HepG2 (cell line): Measurements from ENCODE around the gene TSTD2. TPM values are rescaled to one million over a fixed set of nuclear protein-coding genes. Genes with fewer than 3 reads are reported as not detected.

Experiments used
- ATAC-seq: fragments of 200-7000 bp; cut with Tn5 transposase; 3 replicates; pipeline ENCODE4 v1.9.1; 2020; ENCODE audit warnings: mild to moderate bottlenecking, moderate library complexity
- BruUV-seq: library from RNA; stranded (reverse); fragments of 400-500 nt; replicated peaks from 2 replicates; lab custom pipeline; 2021; lab: Mats Ljungman, UMichigan
- CTCF ChIA-PET: fragments of 300-600 bp; formaldehyde crosslinking; extraction: SDS; loops from one replicate; lab custom pipeline; 2021; ENCODE audit warnings: low total read pairs, inconsistent platforms, low intra/inter-chr PET ratio; lab: Yijun Ruan, JAX
- POLR2A ChIA-PET: fragments of 350-600 bp; sonication (Branson Sonifier 250); formaldehyde crosslinking; loops from one replicate; lab custom pipeline; 2020; ENCODE audit warnings: antibody characterized with exemption, inconsistent platforms; lab: Yijun Ruan, JAX
- DNase-seq: peaks from one replicate; pipeline ENCODE4 v3.0.0-alpha.2; 2015; ENCODE audit warnings: low spot score
- FAIRE-seq: peaks from 3 replicates; lab custom pipeline; 2011; peaks lifted over from hg19 to GRCh38; lab: Jason Lieb, UNC
- H2AFZ ChIP-seq: one replicate; pipeline ENCODE4 v1.6.1; 2011; ENCODE audit warnings: low read length, inconsistent platforms
- H3K27ac ChIP-seq: fragments of 300-600 bp; 3 replicates; pipeline ENCODE4 v1.8.0; 2011; ENCODE audit warnings: mixed run types, mild to moderate bottlenecking, mixed read lengths, low read length, inconsistent platforms; ENCODE audit not compliant: insufficient read depth; ENCODE audit errors: extremely low read length
- H3K27me3 ChIP-seq, 2 experiments: fragments of 200-600 bp in 1 of 2; 2 replicates in 1 of 2; 3 replicates in 1 of 2; pipeline versions ENCODE4 v1.6.0 to v1.8.0; 2011; ENCODE audit warnings: low read length in 2 of 2, mild to moderate bottlenecking in 2 of 2, moderate library complexity in 2 of 2, inconsistent platforms in 1 of 2; ENCODE audit not compliant: insufficient read depth in 2 of 2, control insufficient read depth in 1 of 2
- H3K36me3 ChIP-seq, 2 experiments: fragments of 200-600 bp in 1 of 2; replicated peaks in 1 of 2; 2 replicates in 1 of 2; 3 replicates in 1 of 2; pipeline versions ENCODE4 v1.5.1 to v1.8.0; 2011; ENCODE audit warnings: low read length in 2 of 2, inconsistent platforms in 1 of 2; ENCODE audit not compliant: insufficient read depth in 2 of 2, control insufficient read depth in 1 of 2
- H3K4me1 ChIP-seq: 2 replicates; pipeline ENCODE4 v1.5.1; 2012; ENCODE audit warnings: low read length, inconsistent platforms; ENCODE audit not compliant: insufficient read depth
- H3K4me2 ChIP-seq: 2 replicates; pipeline ENCODE4 v1.6.0; 2011; ENCODE audit warnings: low read depth, low read length, inconsistent platforms
- H3K4me3 ChIP-seq, 3 experiments: fragments of 200-600 bp in 1 of 3; sonication (generic), shearing (Covaris generic) in 1 of 3; replicated peaks in 1 of 3; 2 replicates each; pipeline ENCODE4 v1.5.1; 2011 to 2016; ENCODE audit warnings: low read length in 3 of 3, inconsistent platforms in 2 of 3, low read depth in 2 of 3, mild to moderate bottlenecking in 2 of 3, control low read depth in 1 of 3, mixed read lengths in 1 of 3; ENCODE audit not compliant: insufficient read depth in 1 of 3
- H3K79me2 ChIP-seq: one replicate; pipeline ENCODE4 v1.6.1; 2011; ENCODE audit warnings: low read length, inconsistent platforms; ENCODE audit not compliant: insufficient read depth
- H3K9ac ChIP-seq: 2 replicates; pipeline ENCODE4 v1.6.0; 2011; ENCODE audit warnings: mild to moderate bottlenecking, low read depth, low read length, inconsistent platforms; ENCODE audit not compliant: insufficient read depth
- H3K9me3 ChIP-seq: 2 replicates; pipeline ENCODE4 v1.5.1; 2012; ENCODE audit warnings: mild to moderate bottlenecking, low read length
- H4K20me1 ChIP-seq: 2 replicates; pipeline ENCODE4 v1.6.0; 2011; ENCODE audit warnings: inconsistent platforms, mild to moderate bottlenecking, low read length, moderate library complexity; ENCODE audit not compliant: insufficient read depth
- CHD2 ChIP-seq: IDR thresholded peaks from 2 replicates; pipeline ENCODE4 v1.6.1; 2011; ENCODE audit warnings: low read depth, low read length, improper control_type of control experiment
- NRL ChIP-seq: sonication (generic); formaldehyde crosslinking; IDR thresholded peaks from 2 replicates; pipeline ENCODE4 v1.5.0; 2020; ENCODE audit warnings: missing genetic modification reagents, mild to moderate bottlenecking, moderate library complexity, borderline replicate concordance
- SKIL ChIP-seq: sonication (generic); formaldehyde crosslinking; IDR thresholded peaks from 2 replicates; pipeline ENCODE4 v1.8.0; 2022; ENCODE audit warnings: missing genetic modification reagents, mild to moderate bottlenecking, moderate library complexity, borderline replicate concordance
- TOPORS ChIP-seq: sonication (generic); formaldehyde crosslinking; IDR thresholded peaks from 2 replicates; pipeline ENCODE4 v1.8.0; 2023; ENCODE audit warnings: mild to moderate bottlenecking, missing genetic modification reagents
- ZBTB14 ChIP-seq: sonication (generic); formaldehyde crosslinking; IDR thresholded peaks from 2 replicates; pipeline ENCODE4 v1.4.0; 2020; ENCODE audit warnings: missing genetic modification reagents
- ZBTB20 ChIP-seq: sonication (generic); formaldehyde crosslinking; IDR thresholded peaks from 2 replicates; pipeline ENCODE4 v1.8.1; 2023; ENCODE audit warnings: missing genetic modification reagents, low read depth, mild to moderate bottlenecking, borderline replicate concordance
- ZNF431 ChIP-seq: sonication (generic); formaldehyde crosslinking; IDR thresholded peaks from 2 replicates; pipeline ENCODE4 v1.9.0; 2022; ENCODE audit warnings: missing genetic modification reagents, low read depth, mild to moderate bottlenecking, borderline replicate concordance
- ZNF512B ChIP-seq: sonication (generic); formaldehyde crosslinking; IDR thresholded peaks from 2 replicates; pipeline ENCODE4 v1.5.1; 2020; ENCODE audit warnings: missing genetic modification reagents, mild to moderate bottlenecking, borderline replicate concordance
- ZNF709 ChIP-seq: sonication (generic); formaldehyde crosslinking; IDR thresholded peaks from 2 replicates; pipeline ENCODE4 v1.5.0; 2020; ENCODE audit warnings: mild to moderate bottlenecking, missing genetic modification reagents
- WGBS: methylation state at CpG from one replicate; pipeline ENCODE4 v1.1.6; 2017; ENCODE audit warnings: low lambda C conversion rate; 5-methylcytosine and 5-hydroxymethylcytosine counted together
- in situ Hi-C: cut with HindIII; loops from 2 replicates; pipeline ENCODE4 v1.10.0; 2017; ENCODE audit warnings: low pct_unique_long_range_greater_than_20kb; ENCODE audit not compliant: extremely low pct_ligation_motif_present
- intact Hi-C: fragments of 100-400 bp; cut with micrococcal nuclease; formaldehyde crosslinking; loops from one replicate; pipeline ENCODE4 v1.10.0; 2022; ENCODE audit not compliant: unreplicated experiment
- polyA plus RNA-seq, 8 experiments: library from polyadenylated mRNA; depleted of rRNA in 3 of 8; stranded (reverse) in 7 of 8; unstranded in 1 of 8; fragments of >200 nt; fragmentation: Illumina TruSeq in 4 of 8; extraction: Trizol in 4 of 8; gene quantifications; 2 replicates each; pipeline versions ENCODE4 v1.2.1 to v1.2.3, GENCODE V29; 2011 to 2016; ENCODE audit warnings: low read depth in 4 of 8, missing spikeins in 1 of 8, mixed read lengths in 1 of 8; ENCODE audit not compliant: insufficient read depth in 1 of 8
- total RNA-seq, 5 experiments: library from RNA; depleted of rRNA; stranded (reverse); fragments of >200 nt; fragmentation: Illumina TruSeq; extraction: Trizol; gene quantifications; 2 replicates each; pipeline ENCODE4 v1.2.3, GENCODE V29; 2016; ENCODE audit warnings: low read depth in 1 of 5
- TF ChIP-seq, protein P1 (sequence below): sonication (generic); formaldehyde crosslinking; IDR thresholded peaks from 2 replicates; pipeline ENCODE4 v1.5.0; 2020; ENCODE audit warnings: missing genetic modification reagents
- TF ChIP-seq, protein P2 (sequence below): sonication (generic); formaldehyde crosslinking; IDR thresholded peaks from 2 replicates; pipeline ENCODE4 v1.5.1; 2020; ENCODE audit warnings: mild to moderate bottlenecking, missing genetic modification reagents

Gene TSTD2
- total and polyA plus RNA-seq, 2 of the 13 experiments (the other 11 are each of a cell fraction or from before 2014, with no cell fraction given), result 16.0 to 23.1 TPM

GRCh38 chr9:97553141-97553540, 80.0 kb downstream of the TSTD2 start:
- DNase-seq, result no peak
- no peak overlapping the region for H3K27ac ChIP-seq
- H3K4me3 ChIP-seq, result no peak overlapping the region
- in situ Hi-C loops (no loop called here), intact Hi-C loops (no loop called here)
- no peak for ATAC-seq
- 3% methylated on average over 5 of the region's 6 CpGs for WGBS
- peaks cover 2 to 13% of the 10 kb centered on the region in 2 experiments; a peak in 3 of 5 replicates for H3K27me3 ChIP-seq
- no peak overlapping the region for H3K9ac ChIP-seq
- no peaks in the 10 kb centered on the region for H3K9me3 ChIP-seq
- H2AFZ ChIP-seq, result no peak overlapping the region
- no peak overlapping the region for H3K4me2 ChIP-seq
- no peaks in the 10 kb centered on the region for H3K4me1 ChIP-seq
- H3K79me2 ChIP-seq, result no peaks in the 10 kb centered on the region
- CTCF ChIA-PET, result no interaction called here
- no peak for FAIRE-seq
- H4K20me1 ChIP-seq, result no peaks in the 10 kb centered on the region
- BruUV-seq, result no TSS peak
- no peaks in the 10 kb centered on the region for H3K36me3 ChIP-seq
- POLR2A ChIA-PET, result no interaction called here
- no peak for TF ChIP-seq ZNF431 (CRISPR knock-in tag)
- no peak for TF ChIP-seq TOPORS (CRISPR knock-in tag)
- no peak for TF ChIP-seq ZBTB20 (CRISPR knock-in tag)
- TF ChIP-seq ZNF512B (CRISPR knock-in tag), result no peak
- no peak for TF ChIP-seq SKIL
- TF ChIP-seq NRL (CRISPR knock-in tag), result no peak
- TF ChIP-seq, protein P1, sequence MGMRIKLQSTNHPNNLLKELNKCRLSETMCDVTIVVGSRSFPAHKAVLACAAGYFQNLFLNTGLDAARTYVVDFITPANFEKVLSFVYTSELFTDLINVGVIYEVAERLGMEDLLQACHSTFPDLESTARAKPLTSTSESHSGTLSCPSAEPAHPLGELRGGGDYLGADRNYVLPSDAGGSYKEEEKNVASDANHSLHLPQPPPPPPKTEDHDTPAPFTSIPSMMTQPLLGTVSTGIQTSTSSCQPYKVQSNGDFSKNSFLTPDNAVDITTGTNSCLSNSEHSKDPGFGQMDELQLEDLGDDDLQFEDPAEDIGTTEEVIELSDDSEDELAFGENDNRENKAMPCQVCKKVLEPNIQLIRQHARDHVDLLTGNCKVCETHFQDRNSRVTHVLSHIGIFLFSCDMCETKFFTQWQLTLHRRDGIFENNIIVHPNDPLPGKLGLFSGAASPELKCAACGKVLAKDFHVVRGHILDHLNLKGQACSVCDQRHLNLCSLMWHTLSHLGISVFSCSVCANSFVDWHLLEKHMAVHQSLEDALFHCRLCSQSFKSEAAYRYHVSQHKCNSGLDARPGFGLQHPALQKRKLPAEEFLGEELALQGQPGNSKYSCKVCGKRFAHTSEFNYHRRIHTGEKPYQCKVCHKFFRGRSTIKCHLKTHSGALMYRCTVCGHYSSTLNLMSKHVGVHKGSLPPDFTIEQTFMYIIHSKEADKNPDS, result no peak
- TF ChIP-seq ZNF709 (CRISPR knock-in tag), result no peak
- no peak for TF ChIP-seq ZBTB14 (CRISPR knock-in tag)
- TF ChIP-seq CHD2, result no peak
- TF ChIP-seq, protein P2, sequence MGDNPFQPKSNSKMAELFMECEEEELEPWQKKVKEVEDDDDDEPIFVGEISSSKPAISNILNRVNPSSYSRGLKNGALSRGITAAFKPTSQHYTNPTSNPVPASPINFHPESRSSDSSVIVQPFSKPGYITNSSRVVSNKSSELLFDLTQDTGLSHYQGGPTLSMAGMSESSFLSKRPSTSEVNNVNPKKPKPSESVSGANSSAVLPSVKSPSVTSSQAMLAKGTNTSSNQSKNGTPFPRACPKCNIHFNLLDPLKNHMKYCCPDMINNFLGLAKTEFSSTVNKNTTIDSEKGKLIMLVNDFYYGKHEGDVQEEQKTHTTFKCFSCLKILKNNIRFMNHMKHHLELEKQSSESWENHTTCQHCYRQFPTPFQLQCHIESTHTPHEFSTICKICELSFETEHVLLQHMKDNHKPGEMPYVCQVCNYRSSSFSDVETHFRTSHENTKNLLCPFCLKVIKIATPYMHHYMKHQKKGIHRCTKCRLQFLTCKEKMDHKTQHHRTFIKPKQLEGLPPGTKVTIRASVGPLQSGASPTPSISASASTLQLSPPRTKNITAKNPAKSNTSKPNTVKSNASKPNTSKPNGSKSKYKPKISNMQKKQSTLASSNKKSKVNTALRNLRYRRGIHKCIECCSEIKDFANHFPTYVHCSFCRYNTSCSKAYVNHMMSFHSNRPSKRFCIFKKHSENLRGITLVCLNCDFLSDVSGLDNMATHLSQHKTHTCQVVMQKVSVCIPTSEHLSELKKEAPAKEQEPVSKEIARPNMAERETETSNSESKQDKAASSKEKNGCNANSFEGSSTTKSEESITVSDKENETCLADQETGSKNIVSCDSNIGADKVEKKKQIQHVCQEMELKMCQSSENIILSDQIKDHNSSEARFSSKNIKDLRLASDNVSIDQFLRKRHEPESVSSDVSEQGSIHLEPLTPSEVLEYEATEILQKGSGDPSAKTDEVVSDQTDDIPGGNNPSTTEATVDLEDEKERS (CRISPR knock-in tag), result no peak
